Kidney (tissue), 14 donors: Measurements from ENCODE around the gene DNAJC19. TPM values are rescaled to one million over a fixed set of nuclear protein-coding genes. Genes with fewer than 3 reads are reported as not detected.
A peak's percentile ranks its signal among the peaks of the same experiment; 100 is the strongest.

ENCODE experiments used
- DNase-seq, 5 donors: peaks; one replicate each; pipeline ENCODE4 v3.0.0-alpha.2; 2013 to 2020
- FAIRE-seq: peaks from 2 replicates; lab custom pipeline; 2012; peaks lifted over from hg19 to GRCh38; lab: Jason Lieb, UNC
- H3K27ac ChIP-seq, 2 donors: one replicate each; pipeline ENCODE4 v1.7.0; 2013; ENCODE audit warnings: low read depth in 2 of 2, low read length in 2 of 2, inconsistent platforms in 1 of 2
- H3K27me3 ChIP-seq: one replicate; pipeline ENCODE4 v1.7.1; 2013; ENCODE audit warnings: low read length, inconsistent platforms; ENCODE audit not compliant: control insufficient read depth, insufficient read depth
- H3K36me3 ChIP-seq, 3 donors: one replicate each; pipeline versions ENCODE4 v1.7.0 to v1.7.1; 2013; ENCODE audit warnings: low read length in 3 of 3, control low read depth in 1 of 3, inconsistent platforms in 1 of 3; ENCODE audit not compliant: insufficient read depth in 3 of 3, control insufficient read depth in 2 of 3
- H3K4me1 ChIP-seq, 3 donors: one replicate each; pipeline versions ENCODE4 v1.7.0 to v1.7.1; 2013; ENCODE audit warnings: low read length in 3 of 3, inconsistent platforms in 1 of 3, low read depth in 1 of 3; ENCODE audit not compliant: control insufficient read depth in 2 of 3, insufficient read depth in 2 of 3
- H3K4me3 ChIP-seq, 3 donors: one replicate each; pipeline versions ENCODE4 v1.7.0 to v1.8.1; 2013; ENCODE audit warnings: low read length in 3 of 3, control low read depth in 1 of 3, inconsistent platforms in 1 of 3
- H3K9ac ChIP-seq, 3 donors: one replicate each; pipeline versions ENCODE4 v1.7.0 to v1.7.1; 2013; ENCODE audit warnings: low read length in 3 of 3, control low read depth in 1 of 3, inconsistent platforms in 1 of 3
- H3K9me3 ChIP-seq, 3 donors: one replicate each; pipeline versions ENCODE4 v1.7.0 to v1.7.1; 2013; ENCODE audit warnings: low read length in 3 of 3, control low read depth in 1 of 3, inconsistent platforms in 1 of 3; ENCODE audit not compliant: control insufficient read depth in 2 of 3, insufficient read depth in 1 of 3
- intact Hi-C: fragments of 100-400 bp; cut with DNase I; formaldehyde crosslinking; loops from one replicate; pipeline ENCODE4 v1.11.1; 2022
- polyA plus RNA-seq: library from polyadenylated mRNA; stranded (reverse); fragments of 350-450 nt; fragmentation: Illumina TruSeq; extraction: RNeasy Lipid Tissue Mini Kit (QIAGEN cat#74804); gene quantifications from one replicate; pipeline ENCODE4 v1.2.3, GENCODE V29; 2014; ENCODE audit warnings: low read depth, low replicate concordance; ENCODE audit not compliant: insufficient read depth
- total RNA-seq: library from RNA; stranded (reverse); fragmentation: NEBNext Ultra II Directional; extraction: Animal tissue kit (Norgen Biotek cat#: 25700); gene quantifications from one replicate; pipeline ENCODE4 v1.2.1, GENCODE V29; 2021
- TF ChIP-seq, protein P1 (sequence below): IDR thresholded peaks from 3 replicates; pipeline ENCODE4 v1.5.1; 2012; ENCODE audit warnings: mild to moderate bottlenecking, moderate library complexity, borderline replicate concordance; ENCODE audit not compliant: insufficient read depth; ENCODE audit errors: extremely low read depth
- donor health status: control.
- donor health status: control.
- donor health status: control.
- donor health status: control.
- donor health status: control.
- donor health status: DM: yes; HTN: yes; CAD: no.
- donor health status: Normal renal cell carcinoma (clear cell type).

Gene DNAJC19
- total and polyA plus RNA-seq, 2 donors from 2014 or later = 48.4 to 120 TPM

DNA sequence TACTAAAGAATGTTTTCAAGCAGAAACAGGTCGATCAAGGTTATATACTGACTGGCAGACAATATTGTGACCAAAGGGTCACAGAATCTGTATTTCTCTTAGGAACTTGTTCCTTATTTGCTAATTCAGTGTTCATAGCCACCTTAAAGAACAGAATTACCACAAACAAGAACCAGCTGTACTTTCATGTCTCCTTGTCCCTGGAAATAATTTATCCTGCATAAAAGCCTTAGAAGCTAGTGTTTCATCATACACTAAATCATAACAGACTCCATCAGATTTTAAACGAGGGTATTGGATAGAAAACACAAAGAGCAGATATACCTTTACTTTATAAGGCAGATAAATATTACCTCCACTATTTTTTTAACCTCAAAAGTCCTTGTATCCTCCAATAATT, 6.4 kb downstream of the DNAJC19 start:
- DNase-seq = no peak
- no peaks in the 10 kb centered on the region for H3K9me3 ChIP-seq
- peaks cover 4 to 17% (median 7%) of the 10 kb centered on the region in 3 donors for H3K36me3 ChIP-seq
- TF ChIP-seq, protein P1, sequence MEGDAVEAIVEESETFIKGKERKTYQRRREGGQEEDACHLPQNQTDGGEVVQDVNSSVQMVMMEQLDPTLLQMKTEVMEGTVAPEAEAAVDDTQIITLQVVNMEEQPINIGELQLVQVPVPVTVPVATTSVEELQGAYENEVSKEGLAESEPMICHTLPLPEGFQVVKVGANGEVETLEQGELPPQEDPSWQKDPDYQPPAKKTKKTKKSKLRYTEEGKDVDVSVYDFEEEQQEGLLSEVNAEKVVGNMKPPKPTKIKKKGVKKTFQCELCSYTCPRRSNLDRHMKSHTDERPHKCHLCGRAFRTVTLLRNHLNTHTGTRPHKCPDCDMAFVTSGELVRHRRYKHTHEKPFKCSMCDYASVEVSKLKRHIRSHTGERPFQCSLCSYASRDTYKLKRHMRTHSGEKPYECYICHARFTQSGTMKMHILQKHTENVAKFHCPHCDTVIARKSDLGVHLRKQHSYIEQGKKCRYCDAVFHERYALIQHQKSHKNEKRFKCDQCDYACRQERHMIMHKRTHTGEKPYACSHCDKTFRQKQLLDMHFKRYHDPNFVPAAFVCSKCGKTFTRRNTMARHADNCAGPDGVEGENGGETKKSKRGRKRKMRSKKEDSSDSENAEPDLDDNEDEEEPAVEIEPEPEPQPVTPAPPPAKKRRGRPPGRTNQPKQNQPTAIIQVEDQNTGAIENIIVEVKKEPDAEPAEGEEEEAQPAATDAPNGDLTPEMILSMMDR = no peak
- H3K9ac ChIP-seq = no peak overlapping the region
- no peak for FAIRE-seq
- intact Hi-C loops = no loop called here
- H3K4me1 ChIP-seq = peaks cover 0 to 37% (median 0%) of the 10 kb centered on the region in 3 donors
- H3K27me3 ChIP-seq = no peaks in the 10 kb centered on the region
- H3K27ac ChIP-seq = peak overlapping the region in 1 of 2 donors; percentile 51
- peak overlapping the region in 1 of 3 donors; percentile 13 for H3K4me3 ChIP-seq

GRCh38 chr3:180981912-180982311, 7.6 kb downstream of the DNAJC19 start:
- H3K9ac ChIP-seq = no peak overlapping the region
- no peaks in the 10 kb centered on the region for H3K9me3 ChIP-seq
- no peaks in the 10 kb centered on the region for H3K27me3 ChIP-seq
- peaks cover 0 to 37% (median 0%) of the 10 kb centered on the region in 3 donors for H3K4me1 ChIP-seq
- TF ChIP-seq, protein P1 = no peak
- intact Hi-C loops = no loop called here
- DNase-seq (no peak), FAIRE-seq (no peak)
- no peak overlapping the region for H3K4me3 ChIP-seq
- H3K36me3 ChIP-seq = peaks cover 4 to 12% (median 6%) of the 10 kb centered on the region in 3 donors
- H3K27ac ChIP-seq = no peak overlapping the region

DNA sequence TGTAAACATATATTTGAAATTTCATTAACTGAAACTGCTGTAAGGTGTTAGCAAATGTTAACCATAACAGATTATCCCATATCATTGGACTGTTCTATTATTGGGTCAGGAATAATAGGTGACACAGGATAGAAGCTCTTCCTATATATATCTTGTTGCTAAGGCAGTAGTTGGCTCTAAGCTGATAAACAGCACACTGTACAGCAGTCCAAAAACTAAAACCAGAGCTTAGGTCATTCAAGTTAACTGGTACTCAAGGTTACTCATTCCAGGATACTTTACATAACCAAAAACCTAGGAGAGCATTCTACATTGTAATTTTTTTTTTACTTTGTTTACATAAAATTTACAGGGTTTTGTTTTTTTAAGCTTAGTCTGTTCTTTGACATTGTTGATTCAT, 8.9 kb downstream of the DNAJC19 start:
- intact Hi-C loops = no loop called here
- Histone ChIP-seq H3K27me3 (no peaks in the 10 kb centered on the region), H3K4me3 (no peak overlapping the region), H3K36me3 (peaks cover 4 to 9% (median 6%) of the 10 kb centered on the region in 3 donors), H3K4me1 (peaks cover 0 to 37% (median 0%) of the 10 kb centered on the region in 3 donors), H3K9me3 (no peaks in the 10 kb centered on the region), H3K27ac (no peak overlapping the region), H3K9ac (no peak overlapping the region)
- DNase-seq = no peak
- no peak for FAIRE-seq
- TF ChIP-seq, protein P1 = no peak

- Histone ChIP-seq H3K27ac (no peak overlapping the region), H3K4me1 (peaks cover 0 to 37% (median 0%) of the 10 kb centered on the region in 3 donors), H3K36me3 (peaks cover 4 to 7% (median 6%) of the 10 kb centered on the region in 3 donors), H3K9me3 (no peaks in the 10 kb centered on the region), H3K27me3 (no peaks in the 10 kb centered on the region), H3K4me3 (no peak overlapping the region), H3K9ac (no peak overlapping the region)
- TF ChIP-seq, protein P1 = no peak
- intact Hi-C loops = no loop called here
- DNase-seq = no peak
- FAIRE-seq = no peak
Observed at GRCh38 chr3:180979961-180980360, 9.6 kb downstream of the DNAJC19 start.
